Measurements from ENCODE around the gene DIP2C. TPM values are rescaled to one million over a fixed set of nuclear protein-coding genes. Genes with fewer than 3 reads are reported as not detected.
A peak's percentile ranks its signal among the peaks of the same experiment; 100 is the strongest.

Gene DIP2C
- total RNA-seq, 2 donors from 2014 or later, result 13.0 to 13.7 TPM

- Mint-ChIP-seq H3K4me1 (no peaks in the 10 kb centered on the region), H3K27ac (no peak overlapping the region), H3K27me3 (ENCODE audit: insufficient read depth) (no peaks in the 10 kb centered on the region), H3K9me3 (peaks cover 9% of the 10 kb centered on the region), H3K4me3 (no peak overlapping the region), H3K36me3 (ENCODE audit: low read depth) (peaks cover 2% of the 10 kb centered on the region)
- 96 to 98% methylated on average over 18 to 24 of the region's 24 CpGs for WGBS, 2 experiments (ENCODE audit: insufficient coverage in 1 of 2, insufficient read length in 1 of 2)
- H3K4me1 ChIP-seq (ENCODE audit: control insufficient read depth, insufficient read depth, low read length), result no peaks in the 10 kb centered on the region
- no peak overlapping the region for H3K9ac ChIP-seq (ENCODE audit: extremely low read depth, low read length, poor library complexity, severe bottlenecking)
- no peak for TF ChIP-seq CTCF (conservative IDR thresholded peaks at IDR 0.05)
- no peak overlapping the region for H3K27ac ChIP-seq (ENCODE audit: low read depth, low read length)
- no peaks in the 10 kb centered on the region for H3K36me3 ChIP-seq (ENCODE audit: control insufficient read depth, insufficient read depth, low read length)
- H3K27me3 ChIP-seq (ENCODE audit: control insufficient read depth, insufficient read depth, low read length, poor library complexity, severe bottlenecking), result no peaks in the 10 kb centered on the region
- peak; percentile 21 for DNase-seq
- no peaks in the 10 kb centered on the region for H3K9me3 ChIP-seq (ENCODE audit: control insufficient read depth, low read length)
- H3K4me3 ChIP-seq (ENCODE audit: low read length), result no peak overlapping the region
Measured at GRCh38 chr10:672203-672602, 17.3 kb downstream of the DIP2C start.

GRCh38 chr10:670990-671389 is 18.5 kb downstream of the DIP2C start:
- Histone ChIP-seq H3K4me1 (ENCODE audit: control insufficient read depth, insufficient read depth, low read length) (no peaks in the 10 kb centered on the region), H3K27ac (ENCODE audit: low read depth, low read length) (no peak overlapping the region), H3K9ac (ENCODE audit: extremely low read depth, low read length, poor library complexity, severe bottlenecking) (no peak overlapping the region), H3K9me3 (ENCODE audit: control insufficient read depth, low read length) (no peaks in the 10 kb centered on the region), H3K27me3 (ENCODE audit: control insufficient read depth, insufficient read depth, low read length, poor library complexity, severe bottlenecking) (no peaks in the 10 kb centered on the region), H3K36me3 (ENCODE audit: control insufficient read depth, insufficient read depth, low read length) (no peaks in the 10 kb centered on the region), H3K4me3 (ENCODE audit: low read length) (no peak overlapping the region)
- Mint-ChIP-seq H3K27ac (peak overlapping the region; percentile 45), H3K4me1 (no peaks in the 10 kb centered on the region), H3K27me3 (ENCODE audit: insufficient read depth) (no peaks in the 10 kb centered on the region), H3K36me3 (ENCODE audit: low read depth) (peaks cover 2% of the 10 kb centered on the region), H3K9me3 (peaks cover 9% of the 10 kb centered on the region), H3K4me3 (no peak overlapping the region)
- WGBS, 2 experiments (ENCODE audit: insufficient coverage in 1 of 2, insufficient read length in 1 of 2), result 90% methylated on average over 12 to 26 of the region's 26 CpGs
- TF ChIP-seq CTCF (conservative IDR thresholded peaks at IDR 0.05), result no peak
- DNase-seq, result peak; percentile 20

- Mint-ChIP-seq H3K4me3 (no peak overlapping the region), H3K4me1 (no peaks in the 10 kb centered on the region), H3K9me3 (peaks cover 9% of the 10 kb centered on the region), H3K27me3 (ENCODE audit: insufficient read depth) (no peaks in the 10 kb centered on the region), H3K27ac (no peak overlapping the region), H3K36me3 (ENCODE audit: low read depth) (peaks cover 2% of the 10 kb centered on the region)
- no peaks in the 10 kb centered on the region for H3K9me3 ChIP-seq (ENCODE audit: control insufficient read depth, low read length)
- WGBS, 2 experiments (ENCODE audit: insufficient coverage in 1 of 2, insufficient read length in 1 of 2), result 84 to 86% methylated on average over 16 to 19 of the region's 19 CpGs
- no peak overlapping the region for H3K4me3 ChIP-seq (ENCODE audit: low read length)
- no peak overlapping the region for H3K9ac ChIP-seq (ENCODE audit: extremely low read depth, low read length, poor library complexity, severe bottlenecking)
- no peaks in the 10 kb centered on the region for H3K4me1 ChIP-seq (ENCODE audit: control insufficient read depth, insufficient read depth, low read length)
- no peaks in the 10 kb centered on the region for H3K27me3 ChIP-seq (ENCODE audit: control insufficient read depth, insufficient read depth, low read length, poor library complexity, severe bottlenecking)
- DNase-seq, result peak; percentile 35
- no peak overlapping the region for H3K27ac ChIP-seq (ENCODE audit: low read depth, low read length)
- no peaks in the 10 kb centered on the region for H3K36me3 ChIP-seq (ENCODE audit: control insufficient read depth, insufficient read depth, low read length)
- TF ChIP-seq CTCF (conservative IDR thresholded peaks at IDR 0.05), result no peak
Measured at GRCh38 chr10:670038-670437, 19.4 kb downstream of the DIP2C start.
